Measurements from ENCODE around the gene DLG2. TPM values are rescaled to one million over a fixed set of nuclear protein-coding genes. Genes with fewer than 3 reads are reported as not detected.

Gene DLG2
- total RNA-seq, 1 donor from 2014 or later = 1.8 TPM

DNA sequence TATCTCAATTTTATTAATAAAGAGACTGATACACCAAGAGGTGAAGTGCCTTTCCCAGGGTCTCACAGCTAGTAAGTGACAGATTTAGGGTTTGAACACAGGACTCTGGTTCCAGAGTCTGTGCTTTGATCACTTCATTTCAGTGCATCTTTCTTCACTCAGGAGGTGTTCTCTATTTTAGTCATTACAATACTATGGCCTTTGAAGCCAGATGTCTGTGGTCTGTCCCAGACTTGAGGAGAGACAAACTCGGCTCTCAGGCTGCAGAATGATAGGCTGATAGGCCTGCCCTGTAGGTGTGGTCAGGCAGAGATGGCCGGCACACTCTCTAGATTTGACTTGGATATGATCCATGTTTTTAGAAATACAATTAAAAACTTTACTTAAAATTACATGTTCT is 1862.5 kb downstream of the DLG2 start:
- H3K4me1 ChIP-seq (ENCODE audit: insufficient read depth, low read length) = no peaks in the 10 kb centered on the region
- H3K9me3 ChIP-seq (ENCODE audit: insufficient read depth, low read depth, low read length) = no peaks in the 10 kb centered on the region
- H2AFZ ChIP-seq (ENCODE audit: low read depth, low read length) = no peak overlapping the region
- H3K4me1 Mint-ChIP-seq (ENCODE audit: low read depth, unreplicated experiment) = no peaks in the 10 kb centered on the region
- no peaks in the 10 kb centered on the region for H3K9me3 Mint-ChIP-seq (ENCODE audit: unreplicated experiment)
- H3K27ac ChIP-seq (ENCODE audit: low read depth, low read length) = no peak overlapping the region
- H3K4me2 ChIP-seq (ENCODE audit: low read length) = no peak overlapping the region
- H3K36me3 Mint-ChIP-seq (ENCODE audit: low read depth, unreplicated experiment) = no peaks in the 10 kb centered on the region
- no peak overlapping the region for H3K4me3 ChIP-seq (ENCODE audit: insufficient read depth, low read depth, low read length)
- H3K36me3 ChIP-seq (ENCODE audit: insufficient read depth, low read length) = no peaks in the 10 kb centered on the region
- H4K20me1 ChIP-seq (ENCODE audit: insufficient read depth, low read length) = no peaks in the 10 kb centered on the region
- H3K27ac Mint-ChIP-seq (ENCODE audit: unreplicated experiment) = no peak overlapping the region
- DNase-seq (ENCODE audit: low read depth) (no peak), FAIRE-seq (no peak)
- H3K9ac ChIP-seq (ENCODE audit: low read length) = no peak overlapping the region
- TF ChIP-seq, protein P1, sequence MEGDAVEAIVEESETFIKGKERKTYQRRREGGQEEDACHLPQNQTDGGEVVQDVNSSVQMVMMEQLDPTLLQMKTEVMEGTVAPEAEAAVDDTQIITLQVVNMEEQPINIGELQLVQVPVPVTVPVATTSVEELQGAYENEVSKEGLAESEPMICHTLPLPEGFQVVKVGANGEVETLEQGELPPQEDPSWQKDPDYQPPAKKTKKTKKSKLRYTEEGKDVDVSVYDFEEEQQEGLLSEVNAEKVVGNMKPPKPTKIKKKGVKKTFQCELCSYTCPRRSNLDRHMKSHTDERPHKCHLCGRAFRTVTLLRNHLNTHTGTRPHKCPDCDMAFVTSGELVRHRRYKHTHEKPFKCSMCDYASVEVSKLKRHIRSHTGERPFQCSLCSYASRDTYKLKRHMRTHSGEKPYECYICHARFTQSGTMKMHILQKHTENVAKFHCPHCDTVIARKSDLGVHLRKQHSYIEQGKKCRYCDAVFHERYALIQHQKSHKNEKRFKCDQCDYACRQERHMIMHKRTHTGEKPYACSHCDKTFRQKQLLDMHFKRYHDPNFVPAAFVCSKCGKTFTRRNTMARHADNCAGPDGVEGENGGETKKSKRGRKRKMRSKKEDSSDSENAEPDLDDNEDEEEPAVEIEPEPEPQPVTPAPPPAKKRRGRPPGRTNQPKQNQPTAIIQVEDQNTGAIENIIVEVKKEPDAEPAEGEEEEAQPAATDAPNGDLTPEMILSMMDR (IDR thresholded peaks at IDR 0.05; ENCODE audit: insufficient read depth, low read depth, low read length) = no peak
- peaks cover 5% of the 10 kb centered on the region for H3K27me3 Mint-ChIP-seq (ENCODE audit: low read depth, unreplicated experiment)
- no peaks in the 10 kb centered on the region for H3K27me3 ChIP-seq (ENCODE audit: insufficient read depth, low read length)
- no peaks in the 10 kb centered on the region for H3K79me2 ChIP-seq (ENCODE audit: insufficient read depth, low read length)
- no peak overlapping the region for H3K4me3 Mint-ChIP-seq (ENCODE audit: unreplicated experiment)

DNA sequence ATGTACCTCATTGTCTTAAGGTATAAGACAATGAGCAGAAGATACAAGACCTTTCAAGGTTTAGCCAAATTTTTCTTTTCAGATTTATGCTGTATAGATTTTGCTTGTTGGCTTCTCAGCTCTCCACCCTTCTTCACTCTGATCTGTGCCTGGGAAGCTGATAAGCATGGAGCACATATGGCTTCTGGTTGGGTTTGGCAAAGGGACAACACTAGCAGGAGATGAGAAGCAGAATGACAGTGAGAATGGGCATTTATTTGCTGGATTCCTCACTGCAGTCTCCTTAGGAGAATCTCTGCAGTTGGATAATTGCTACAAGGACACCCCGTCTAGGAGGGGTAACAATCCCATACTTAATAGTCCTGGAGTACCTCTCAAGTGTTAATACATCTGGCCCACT is 1866.2 kb downstream of the DLG2 start:
- H3K79me2 ChIP-seq (ENCODE audit: insufficient read depth, low read length) = no peaks in the 10 kb centered on the region
- no peak overlapping the region for H3K4me2 ChIP-seq (ENCODE audit: low read length)
- H3K9me3 ChIP-seq (ENCODE audit: insufficient read depth, low read depth, low read length) = no peaks in the 10 kb centered on the region
- H4K20me1 ChIP-seq (ENCODE audit: insufficient read depth, low read length) = no peaks in the 10 kb centered on the region
- no peak overlapping the region for H3K27ac ChIP-seq (ENCODE audit: low read depth, low read length)
- H3K9ac ChIP-seq (ENCODE audit: low read length) = no peak overlapping the region
- no peaks in the 10 kb centered on the region for H3K27me3 ChIP-seq (ENCODE audit: insufficient read depth, low read length)
- H3K4me3 Mint-ChIP-seq (ENCODE audit: unreplicated experiment) = no peak overlapping the region
- H3K4me1 Mint-ChIP-seq (ENCODE audit: low read depth, unreplicated experiment) = no peaks in the 10 kb centered on the region
- no peak overlapping the region for H3K27ac Mint-ChIP-seq (ENCODE audit: unreplicated experiment)
- no peaks in the 10 kb centered on the region for H3K36me3 ChIP-seq (ENCODE audit: insufficient read depth, low read length)
- no peaks in the 10 kb centered on the region for H3K4me1 ChIP-seq (ENCODE audit: insufficient read depth, low read length)
- H3K36me3 Mint-ChIP-seq (ENCODE audit: low read depth, unreplicated experiment) = no peaks in the 10 kb centered on the region
- no peak for DNase-seq (ENCODE audit: low read depth)
- no peak for TF ChIP-seq EZH2 (IDR thresholded peaks at IDR 0.05; ENCODE audit: insufficient read depth, low read length)
- TF ChIP-seq, protein P1 (IDR thresholded peaks at IDR 0.05; ENCODE audit: insufficient read depth, low read depth, low read length) = no peak
- H3K27me3 Mint-ChIP-seq (ENCODE audit: low read depth, unreplicated experiment) = peaks cover 5% of the 10 kb centered on the region
- no peaks in the 10 kb centered on the region for H3K9me3 Mint-ChIP-seq (ENCODE audit: unreplicated experiment)
- no peak for FAIRE-seq
- H2AFZ ChIP-seq (ENCODE audit: low read depth, low read length) = no peak overlapping the region
- no peak overlapping the region for H3K4me3 ChIP-seq (ENCODE audit: insufficient read depth, low read depth, low read length)

DNA sequence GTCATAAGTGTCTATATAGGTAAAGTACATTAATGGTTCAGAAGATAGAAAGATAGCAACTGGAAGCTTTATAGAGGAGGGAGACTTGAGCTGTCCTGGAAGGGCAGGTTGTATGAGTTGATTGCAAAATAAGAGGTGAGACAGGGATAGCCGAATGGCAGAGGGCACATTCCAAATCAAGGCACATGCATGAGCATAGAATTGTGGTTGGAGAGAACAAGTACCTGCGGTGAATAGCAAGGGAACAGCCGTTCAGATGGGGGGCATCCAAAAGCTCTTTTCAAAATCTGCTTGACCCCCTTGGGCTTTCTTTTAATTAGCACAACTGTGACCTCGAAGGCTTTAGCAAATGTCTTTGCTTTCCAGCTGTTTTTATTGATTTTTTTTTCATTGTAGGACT is 1868.0 kb downstream of the DLG2 start:
- TF ChIP-seq, protein P1 (IDR thresholded peaks at IDR 0.05; ENCODE audit: insufficient read depth, low read depth, low read length) = no peak
- no peak for TF ChIP-seq EZH2 (IDR thresholded peaks at IDR 0.05; ENCODE audit: insufficient read depth, low read length)
- Histone ChIP-seq H3K27ac (ENCODE audit: low read depth, low read length) (no peak overlapping the region), H3K4me2 (ENCODE audit: low read length) (no peak overlapping the region), H3K4me3 (ENCODE audit: insufficient read depth, low read depth, low read length) (no peak overlapping the region), H2AFZ (ENCODE audit: low read depth, low read length) (no peak overlapping the region), H3K27me3 (ENCODE audit: insufficient read depth, low read length) (no peaks in the 10 kb centered on the region), H3K36me3 (ENCODE audit: insufficient read depth, low read length) (no peaks in the 10 kb centered on the region), H3K9ac (ENCODE audit: low read length) (no peak overlapping the region), H3K79me2 (ENCODE audit: insufficient read depth, low read length) (no peaks in the 10 kb centered on the region), H3K9me3 (ENCODE audit: insufficient read depth, low read depth, low read length) (no peaks in the 10 kb centered on the region), H3K4me1 (ENCODE audit: insufficient read depth, low read length) (no peaks in the 10 kb centered on the region), H4K20me1 (ENCODE audit: insufficient read depth, low read length) (no peaks in the 10 kb centered on the region)
- Mint-ChIP-seq H3K9me3 (ENCODE audit: unreplicated experiment) (no peaks in the 10 kb centered on the region), H3K4me1 (ENCODE audit: low read depth, unreplicated experiment) (no peaks in the 10 kb centered on the region), H3K4me3 (ENCODE audit: unreplicated experiment) (no peak overlapping the region), H3K27me3 (ENCODE audit: low read depth, unreplicated experiment) (peaks cover 5% of the 10 kb centered on the region), H3K27ac (ENCODE audit: unreplicated experiment) (no peak overlapping the region), H3K36me3 (ENCODE audit: low read depth, unreplicated experiment) (no peaks in the 10 kb centered on the region)
- no peak for DNase-seq (ENCODE audit: low read depth)
- no peak for FAIRE-seq
